ENCODE measurements around the gene MACO1.

Gene MACO1

DNA sequence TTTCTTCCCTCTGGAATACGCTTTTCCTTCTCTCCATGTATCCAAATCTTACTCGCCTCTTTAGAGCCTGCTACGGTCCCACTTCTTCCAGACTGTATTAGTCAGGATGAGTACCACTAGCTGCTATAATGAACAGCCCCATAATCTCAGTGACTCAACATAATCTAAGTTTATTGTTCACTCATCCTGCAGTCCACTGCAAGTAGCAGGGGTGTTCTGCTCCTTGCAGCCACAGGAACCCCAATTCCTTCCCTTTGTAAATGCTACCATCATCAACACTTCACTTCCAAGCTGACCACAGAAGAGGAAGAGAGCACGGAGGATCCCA, 94.6 kb downstream of the MACO1 start:
- no peak overlapping the region for H3K27ac ChIP-seq

DNA sequence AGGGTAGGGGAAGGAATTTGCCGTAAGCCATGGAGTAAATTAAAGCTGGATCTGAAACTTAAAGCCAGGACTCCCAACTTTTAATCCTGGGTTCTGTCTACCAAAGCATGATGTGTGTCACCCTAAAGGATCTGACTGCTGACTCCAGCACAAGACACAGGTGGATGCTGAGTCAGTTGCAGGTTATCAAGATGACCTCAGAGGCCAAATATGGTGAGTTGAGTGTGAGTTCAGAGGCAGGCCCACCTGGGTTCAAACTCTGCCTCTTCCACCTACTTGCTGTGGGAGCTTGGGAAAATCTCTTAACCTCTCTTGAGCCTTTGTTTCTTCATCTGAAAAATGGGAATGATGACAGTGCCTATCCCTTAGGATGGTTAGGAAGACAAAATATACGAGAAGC, 96.1 kb downstream of the MACO1 start:
- TF ChIP-seq, protein P1, sequence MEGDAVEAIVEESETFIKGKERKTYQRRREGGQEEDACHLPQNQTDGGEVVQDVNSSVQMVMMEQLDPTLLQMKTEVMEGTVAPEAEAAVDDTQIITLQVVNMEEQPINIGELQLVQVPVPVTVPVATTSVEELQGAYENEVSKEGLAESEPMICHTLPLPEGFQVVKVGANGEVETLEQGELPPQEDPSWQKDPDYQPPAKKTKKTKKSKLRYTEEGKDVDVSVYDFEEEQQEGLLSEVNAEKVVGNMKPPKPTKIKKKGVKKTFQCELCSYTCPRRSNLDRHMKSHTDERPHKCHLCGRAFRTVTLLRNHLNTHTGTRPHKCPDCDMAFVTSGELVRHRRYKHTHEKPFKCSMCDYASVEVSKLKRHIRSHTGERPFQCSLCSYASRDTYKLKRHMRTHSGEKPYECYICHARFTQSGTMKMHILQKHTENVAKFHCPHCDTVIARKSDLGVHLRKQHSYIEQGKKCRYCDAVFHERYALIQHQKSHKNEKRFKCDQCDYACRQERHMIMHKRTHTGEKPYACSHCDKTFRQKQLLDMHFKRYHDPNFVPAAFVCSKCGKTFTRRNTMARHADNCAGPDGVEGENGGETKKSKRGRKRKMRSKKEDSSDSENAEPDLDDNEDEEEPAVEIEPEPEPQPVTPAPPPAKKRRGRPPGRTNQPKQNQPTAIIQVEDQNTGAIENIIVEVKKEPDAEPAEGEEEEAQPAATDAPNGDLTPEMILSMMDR (IDR thresholded peaks at IDR 0.05), result no peak
- TF ChIP-seq ZFX (IDR thresholded peaks at IDR 0.05; ENCODE audit: borderline replicate concordance), result no peak
- no peak overlapping the region for H3K27ac ChIP-seq

More for the DNA sequence above, 94.6 kb downstream of the MACO1 start:
- TF ChIP-seq, protein P1 (IDR thresholded peaks at IDR 0.05), result no peak
- TF ChIP-seq ZFX (IDR thresholded peaks at IDR 0.05; ENCODE audit: borderline replicate concordance), result no peak

DNA sequence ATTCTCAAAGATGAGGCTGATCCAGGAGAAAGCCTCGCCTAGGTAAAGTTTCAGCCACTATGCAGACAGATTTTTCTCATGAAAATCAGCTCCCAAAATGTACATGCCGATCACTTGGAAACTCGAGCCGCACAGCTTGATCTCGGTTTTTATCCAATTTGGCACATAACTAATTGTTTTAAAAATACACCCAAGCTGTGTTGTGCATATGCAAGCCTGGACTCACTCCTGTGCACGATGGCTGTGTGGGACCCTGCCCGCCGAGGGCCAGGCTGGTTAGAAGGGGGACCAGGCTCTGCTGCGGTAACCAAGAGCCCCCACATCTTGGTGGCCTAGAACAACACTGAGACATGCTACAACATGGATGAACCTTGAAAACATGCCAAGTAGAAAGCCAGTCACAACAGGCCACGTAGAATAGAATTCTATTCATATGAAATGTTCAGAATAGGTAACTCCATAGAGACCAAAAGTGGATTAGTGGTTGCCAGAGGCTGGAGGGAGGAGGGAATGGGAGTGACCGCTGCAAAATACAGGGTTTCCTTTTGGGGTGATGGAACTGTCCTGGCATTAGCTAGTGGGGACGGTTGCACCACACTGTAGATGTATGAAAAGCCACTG, 96.6 kb downstream of the MACO1 start:
- TF ChIP-seq, protein P1 (IDR thresholded peaks at IDR 0.05), result no peak
- no peak for TF ChIP-seq ZFX (IDR thresholded peaks at IDR 0.05; ENCODE audit: borderline replicate concordance)
- H3K27ac ChIP-seq, result no peak overlapping the region

DNA sequence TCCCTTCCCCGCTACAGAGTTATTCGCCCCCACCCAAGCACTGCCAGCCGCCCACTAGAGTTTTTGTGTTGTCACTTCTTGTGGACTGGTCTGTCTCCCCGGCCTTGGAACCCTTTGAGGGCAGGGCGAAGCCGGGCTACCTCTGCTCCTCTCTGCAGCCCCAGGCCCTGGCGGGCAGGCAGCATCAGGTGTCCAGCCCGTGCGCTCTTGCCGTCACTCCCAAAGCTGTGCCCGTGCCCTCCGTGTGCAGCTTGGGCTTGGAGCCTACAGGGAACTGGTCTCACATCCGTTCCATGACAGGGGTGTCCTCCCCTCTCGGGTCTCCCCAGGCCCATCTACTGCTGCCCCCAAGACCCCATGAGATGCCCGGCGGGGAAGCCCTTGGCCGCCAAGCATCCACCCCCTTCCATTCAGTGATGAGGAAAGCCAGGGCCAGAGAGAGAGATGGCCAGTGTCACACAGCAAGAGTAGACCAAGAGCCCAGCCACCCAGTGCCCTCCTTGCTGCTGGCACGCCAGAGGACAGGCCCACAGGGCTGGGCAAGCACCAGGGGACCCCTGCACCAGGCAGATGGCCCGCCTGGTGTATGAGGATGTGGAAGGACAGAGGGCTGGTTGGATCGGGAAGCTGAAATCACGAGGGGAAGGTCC, 97.4 kb downstream of the MACO1 start:
- no peak for TF ChIP-seq ZFX (IDR thresholded peaks at IDR 0.05; ENCODE audit: borderline replicate concordance)
- TF ChIP-seq, protein P1 (IDR thresholded peaks at IDR 0.05), result no peak
- H3K27ac ChIP-seq, result no peak overlapping the region

DNA sequence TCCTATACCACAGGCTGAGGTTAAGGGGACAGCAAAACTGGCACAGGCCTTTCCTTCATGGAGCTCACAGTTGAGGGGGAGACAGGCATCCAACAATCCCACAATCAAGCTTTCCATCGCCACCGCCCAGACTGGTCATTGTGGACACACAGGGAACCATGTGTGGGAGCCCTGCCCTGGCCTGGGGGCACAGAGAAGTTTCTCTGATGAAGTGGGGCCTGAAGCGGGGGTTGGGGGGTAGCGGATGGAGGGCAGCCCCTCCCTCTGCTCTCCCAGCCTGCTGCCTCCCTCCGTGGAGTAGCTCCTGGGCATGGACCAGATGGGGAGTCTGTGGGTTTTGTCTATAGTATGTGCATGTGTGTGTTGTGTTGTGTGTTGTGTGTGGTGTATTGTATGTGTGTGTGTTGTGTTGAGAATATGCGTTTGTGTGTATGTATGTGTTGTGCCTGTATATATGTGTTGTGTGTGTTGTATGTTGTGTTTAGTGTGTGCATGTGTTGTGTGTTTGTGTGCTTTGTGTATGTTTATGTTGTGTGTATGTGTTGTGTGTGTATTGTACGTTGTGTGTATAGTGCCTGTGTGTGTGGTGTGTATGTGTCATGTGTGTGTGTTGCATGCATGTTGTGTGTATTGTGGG, 98.3 kb downstream of the MACO1 start:
- H3K27ac ChIP-seq, result no peak overlapping the region
- TF ChIP-seq ZFX (IDR thresholded peaks at IDR 0.05; ENCODE audit: borderline replicate concordance), result no peak
- TF ChIP-seq, protein P1 (IDR thresholded peaks at IDR 0.05), result no peak

DNA sequence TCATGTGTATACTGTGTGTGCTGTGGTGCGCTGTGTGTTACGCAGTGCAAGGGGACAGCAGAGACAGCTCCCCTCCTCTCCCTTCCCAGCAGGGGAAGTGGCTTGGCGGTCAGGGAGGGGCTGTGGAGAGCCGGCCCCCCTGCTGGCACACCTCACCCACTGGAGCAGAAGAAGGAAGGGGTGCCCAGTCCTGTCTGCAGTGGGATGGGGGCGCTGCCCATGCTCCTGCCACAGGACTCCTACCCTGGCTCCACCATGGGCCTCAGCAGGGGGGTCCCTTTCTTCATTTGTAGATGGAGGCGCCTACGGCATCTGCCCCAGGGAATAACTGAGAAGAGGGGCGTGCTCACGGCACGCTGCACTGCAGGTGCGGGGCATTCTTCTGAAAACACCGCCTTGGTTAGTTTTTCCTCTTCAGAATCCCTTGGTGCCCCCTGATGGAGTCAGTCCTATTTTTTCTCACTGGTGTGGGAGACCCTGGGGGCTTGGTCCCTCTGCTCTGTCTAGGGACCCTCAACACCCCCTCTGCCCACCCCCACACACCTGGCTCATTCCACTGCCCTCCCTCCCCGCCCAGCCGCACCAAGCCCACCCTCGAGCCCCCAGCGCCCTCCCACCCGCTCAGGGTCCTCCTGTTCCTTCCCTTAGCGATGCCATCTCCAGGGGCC, 99.0 kb downstream of the MACO1 start:
- H3K27ac ChIP-seq, result no peak overlapping the region

More for the DNA sequence above, 99.0 kb downstream of the MACO1 start:
- TF ChIP-seq, protein P1 (IDR thresholded peaks at IDR 0.05), result no peak
- no peak for TF ChIP-seq ZFX (IDR thresholded peaks at IDR 0.05; ENCODE audit: borderline replicate concordance)

Measured in 22Rv1 (cell line).